Effector CD8-positive, alpha-beta T cell (primary cell): ENCODE measurements around the gene TUBB8.
"Not testable (repeated sequence)": the region's sequence is repeated elsewhere in the genome, so short reads cannot be mapped to it uniquely, and the experiment has no call there.

Experiments used
- DNase-seq: peaks from one replicate; lab custom pipeline; 2025; lab: John Stamatoyannopoulos, UW
- total RNA-seq, 4 experiments: gene quantifications; one replicate each; lab custom pipeline; 2026; lab: John Stamatoyannopoulos, UW

TUBB8 gene
- total RNA-seq = 0 to 0.09 (median 0) reads per million in 4 experiments

DNA sequence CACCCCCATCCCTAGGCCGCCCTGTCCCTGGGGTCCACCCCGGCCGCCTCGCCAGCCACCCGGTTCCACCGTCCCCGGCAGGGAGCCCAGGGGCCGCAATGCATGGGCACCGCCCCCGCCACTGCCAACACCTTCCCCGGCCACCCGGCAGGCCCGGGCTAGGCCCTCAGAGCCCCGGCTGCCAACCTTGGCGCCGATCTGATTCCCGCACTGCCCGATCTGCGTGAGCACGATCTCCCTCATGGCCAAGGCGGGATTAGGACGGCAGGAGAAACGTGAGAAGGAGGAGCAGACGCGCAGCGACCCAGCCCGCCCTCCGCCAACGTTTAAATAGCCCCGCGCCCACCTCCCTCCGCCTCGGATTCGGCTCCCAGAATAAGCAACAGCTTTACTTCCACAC, at the start of gene TUBB8:
Gene TUBB8, minus strand, starts transcription at position 301 of the 400 bp plus-strand sequence. Its CDS starts 58 bp downstream, at position 243.
- DNase-seq = no peak

GRCh38 chr10:96466-96865, 47.4 kb upstream of the TUBB8 start:
- no peak for DNase-seq

GRCh38 chr10:95356-96115, 46.4 kb upstream of the TUBB8 start:
- no peak for DNase-seq

DNA sequence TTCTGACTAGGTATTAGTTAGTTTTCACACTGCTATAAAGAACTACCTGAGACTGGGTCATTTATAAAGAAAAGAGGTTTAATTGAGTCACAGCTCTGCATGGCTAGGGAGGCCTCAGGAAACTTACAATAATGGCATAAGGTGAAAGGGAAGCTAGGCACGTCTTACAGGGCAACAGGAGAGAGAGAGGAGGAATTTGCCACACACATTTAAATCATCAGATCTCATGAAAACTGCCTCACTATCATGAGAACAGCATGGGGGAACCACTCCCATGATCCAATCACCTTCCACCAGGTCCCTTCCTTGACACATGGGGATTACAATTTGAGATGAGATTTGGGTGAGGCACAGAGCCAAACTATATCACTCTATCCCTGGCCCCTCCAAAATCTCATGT, 45.5 kb upstream of the TUBB8 start:
- no peak for DNase-seq

GRCh38 chr10:92846-93245, 43.8 kb upstream of the TUBB8 start:
- DNase-seq = no peak

- DNase-seq = no peak
Observed at GRCh38 chr10:92153-92552, 43.1 kb upstream of the TUBB8 start.

DNA sequence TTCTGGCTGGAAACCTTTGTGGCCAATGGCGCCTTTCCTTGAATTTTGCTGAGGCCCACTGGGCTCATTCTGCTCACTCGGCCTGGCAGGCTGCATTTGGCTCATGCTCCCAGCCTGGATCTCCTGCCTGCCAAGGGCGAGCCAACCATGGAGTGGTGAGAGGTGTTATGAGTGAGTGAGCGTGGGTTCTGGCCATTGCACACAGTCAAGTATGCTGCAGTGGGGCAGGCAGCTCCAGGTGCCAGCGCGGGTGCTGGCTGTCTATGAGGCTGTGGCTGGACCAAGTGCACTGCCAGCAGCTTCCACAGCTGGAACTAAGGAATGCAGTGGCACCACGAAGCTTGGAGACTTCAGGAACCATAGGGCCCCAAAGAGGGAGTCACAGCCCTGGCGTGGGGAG, 42.2 kb upstream of the TUBB8 start:
- no peak for DNase-seq

- DNase-seq = no peak
Observed at GRCh38 chr10:90161-90560, 41.1 kb upstream of the TUBB8 start.

DNA sequence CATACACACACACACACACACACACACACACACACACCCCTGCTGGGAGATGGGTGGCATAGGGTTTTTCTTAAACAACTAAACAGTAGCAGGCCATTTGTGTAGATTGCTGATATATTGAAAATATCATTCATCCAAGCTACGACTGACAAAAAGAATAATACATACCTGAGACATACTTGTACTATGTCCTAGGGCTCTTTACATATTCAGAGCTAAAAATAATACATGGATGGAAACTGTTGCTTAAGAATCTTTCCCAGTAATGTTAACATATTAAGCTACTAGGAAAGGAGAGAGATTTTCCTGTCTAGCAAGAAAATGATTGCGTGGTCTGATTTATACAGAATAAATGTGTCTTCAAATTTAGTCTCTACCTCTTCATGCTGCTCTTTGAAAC, 40.2 kb upstream of the TUBB8 start:
- DNase-seq = no peak

- no peak for DNase-seq
Observed at GRCh38 chr10:88253-88652, 39.2 kb upstream of the TUBB8 start.

DNA sequence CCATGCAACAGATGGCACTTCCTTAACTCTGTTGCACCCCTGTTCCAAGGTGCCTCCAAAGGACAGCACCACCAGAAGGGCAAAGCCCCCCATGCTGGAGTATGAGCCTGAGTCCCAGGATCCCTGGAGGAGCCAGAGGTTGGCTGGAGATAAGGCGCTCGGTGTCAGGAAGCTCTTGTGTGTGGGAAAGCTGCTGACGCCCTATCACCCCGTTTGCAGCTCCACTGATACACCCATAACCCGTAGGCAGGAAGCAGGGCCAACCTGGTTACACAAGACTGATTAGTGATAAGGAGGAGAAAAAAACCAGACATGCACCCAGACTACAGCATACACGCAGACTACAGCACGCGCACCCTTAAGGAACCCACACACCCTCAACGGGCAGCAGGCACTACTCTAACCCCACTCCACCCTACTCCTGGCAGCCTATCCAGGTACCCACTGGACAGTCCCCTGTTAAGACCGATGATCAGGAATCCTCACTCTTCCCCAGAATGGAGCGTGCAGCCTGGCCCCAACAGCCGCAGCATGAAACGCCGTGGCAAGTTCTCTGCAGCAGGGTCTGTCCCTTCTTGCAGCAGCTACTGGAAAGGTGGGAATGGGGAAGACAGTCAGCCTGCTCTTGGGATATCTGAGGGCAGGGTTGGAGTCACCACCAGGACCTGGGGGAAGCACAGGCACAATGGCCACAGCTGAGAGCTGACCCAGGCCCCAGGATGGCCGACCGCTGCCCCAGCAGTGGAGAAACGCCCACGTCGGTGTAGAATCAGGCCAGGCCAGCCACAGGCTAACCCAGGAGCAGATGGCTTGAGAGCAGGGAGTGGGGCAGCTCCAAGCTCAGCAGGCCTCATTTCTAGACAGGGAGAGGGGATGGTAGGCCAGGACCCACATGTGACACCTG, 38.3 kb upstream of the TUBB8 start:
- DNase-seq = no peak

GRCh38 chr10:86031-86430, 36.9 kb upstream of the TUBB8 start:
- no peak for DNase-seq

DNA sequence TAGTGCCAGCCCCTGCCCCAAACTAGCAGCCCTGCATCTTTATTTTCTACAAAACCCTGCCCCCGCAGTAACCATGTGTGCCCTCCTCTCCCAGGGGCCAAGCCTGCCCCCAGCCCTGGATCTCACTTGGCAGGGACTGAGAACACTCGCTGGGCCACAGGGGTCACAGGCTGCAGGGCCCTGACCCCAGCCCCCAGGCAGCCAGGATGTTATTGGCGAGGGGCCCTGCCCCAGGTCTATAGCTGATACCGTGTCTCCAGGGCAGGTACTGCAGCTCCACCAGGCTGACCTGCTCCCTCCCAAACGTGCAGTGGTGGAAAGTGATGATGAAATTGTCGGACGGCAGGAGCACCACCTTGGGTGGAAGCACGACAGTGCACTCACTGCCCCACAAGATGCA, 35.9 kb upstream of the TUBB8 start:
- DNase-seq = no peak

- DNase-seq = no peak
Observed at GRCh38 chr10:83930-84530, 34.9 kb upstream of the TUBB8 start.

DNA sequence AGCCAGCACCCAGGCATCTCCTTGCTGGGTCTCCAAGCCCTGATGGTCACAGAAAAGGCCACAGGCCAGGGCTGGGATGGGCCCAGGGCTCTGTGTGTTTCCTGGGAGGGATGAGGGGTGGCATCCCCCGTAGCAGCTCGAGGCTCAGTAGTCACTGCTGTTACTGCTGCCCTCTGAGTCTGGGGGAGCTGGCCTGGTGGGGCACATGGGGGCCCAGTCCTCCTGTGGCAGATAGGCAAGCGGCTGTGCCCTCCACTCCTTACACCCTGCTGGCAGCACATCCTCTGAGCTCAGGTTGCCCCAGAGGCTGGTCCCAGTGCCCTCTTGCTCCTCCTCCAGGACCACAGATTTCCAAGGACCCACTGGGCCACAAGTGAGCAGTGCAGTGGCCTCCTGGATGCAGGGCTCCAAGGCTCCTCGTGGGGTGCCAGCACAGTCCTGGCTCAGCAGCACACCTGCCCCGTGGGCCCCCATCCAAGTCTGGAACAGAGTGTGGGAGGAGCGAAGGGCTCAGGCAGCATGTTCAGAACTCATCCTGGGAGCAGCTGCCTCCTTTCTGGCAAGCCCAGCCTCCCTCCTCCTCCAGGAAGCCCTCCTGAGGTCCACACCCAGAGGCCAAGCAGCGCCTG, 31.5 kb upstream of the TUBB8 start:
- no peak for DNase-seq

DNA sequence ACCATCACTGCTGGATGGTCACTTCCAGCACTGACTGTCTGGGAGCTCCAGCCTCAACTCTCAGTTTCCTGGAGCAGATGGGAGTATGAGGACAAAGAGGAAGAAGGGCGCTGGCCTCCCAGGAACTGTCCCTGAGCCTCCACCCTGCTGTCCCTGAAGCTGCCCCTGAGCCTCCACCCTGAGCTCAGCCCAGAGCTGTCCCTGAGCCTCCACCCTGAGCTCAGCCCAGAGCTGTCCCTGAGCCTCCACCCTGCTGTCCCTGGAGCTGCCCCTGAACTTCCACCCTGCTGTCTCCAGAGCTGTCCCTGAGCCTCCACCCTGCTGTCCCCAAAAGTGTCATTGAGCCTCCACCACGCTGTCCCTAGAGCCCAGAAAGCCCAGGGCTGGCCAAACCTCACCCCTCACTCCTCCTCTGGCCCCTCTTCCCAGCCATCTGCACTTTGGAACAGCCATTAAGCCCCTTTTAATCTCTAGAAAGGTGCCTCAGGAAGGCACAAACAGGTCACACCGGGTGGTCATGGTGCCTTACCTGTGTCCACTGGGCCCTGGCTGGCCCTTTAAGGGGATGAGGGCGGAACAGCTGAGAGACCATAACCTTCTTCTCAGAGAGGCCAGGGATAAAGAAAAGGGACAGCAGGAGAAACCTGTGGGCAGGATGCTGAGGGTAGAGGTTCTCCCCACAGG, 30.6 kb upstream of the TUBB8 start:
- no peak for DNase-seq

- no peak for DNase-seq
Observed at GRCh38 chr10:78556-78955, 29.5 kb upstream of the TUBB8 start.

- DNase-seq = not testable (repeated sequence)
Observed at GRCh38 chr10:74266-74621, 25.1 kb upstream of the TUBB8 start.

GRCh38 chr10:73543-74265, 24.6 kb upstream of the TUBB8 start:
- DNase-seq = peak; percentile 14

DNA sequence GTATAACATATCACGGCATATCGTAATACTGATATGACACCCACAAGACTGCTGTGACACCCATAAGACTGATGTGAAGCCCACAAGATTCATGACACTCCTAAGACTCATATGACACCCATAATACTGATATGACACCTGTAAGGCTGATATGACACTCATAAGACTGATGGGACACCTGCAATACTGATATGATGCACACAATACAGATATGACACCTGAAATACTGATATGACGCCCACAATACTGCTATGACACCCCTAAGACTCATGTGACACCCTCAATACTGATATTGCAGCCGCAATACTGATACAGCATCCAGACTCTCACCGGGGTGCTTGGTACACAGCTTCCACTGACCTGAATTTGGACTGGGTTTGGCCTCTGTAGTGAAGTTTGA, 19.1 kb upstream of the TUBB8 start:
- DNase-seq = not testable (repeated sequence)

- not testable (repeated sequence) for DNase-seq
Observed at GRCh38 chr10:49926-50325, 830 bp upstream of the TUBB8 start.
